ENCODE measurements around the gene EHD3.
A peak's percentile ranks its signal among the peaks of the same experiment; 100 is the strongest.

The EHD3 gene

DNA sequence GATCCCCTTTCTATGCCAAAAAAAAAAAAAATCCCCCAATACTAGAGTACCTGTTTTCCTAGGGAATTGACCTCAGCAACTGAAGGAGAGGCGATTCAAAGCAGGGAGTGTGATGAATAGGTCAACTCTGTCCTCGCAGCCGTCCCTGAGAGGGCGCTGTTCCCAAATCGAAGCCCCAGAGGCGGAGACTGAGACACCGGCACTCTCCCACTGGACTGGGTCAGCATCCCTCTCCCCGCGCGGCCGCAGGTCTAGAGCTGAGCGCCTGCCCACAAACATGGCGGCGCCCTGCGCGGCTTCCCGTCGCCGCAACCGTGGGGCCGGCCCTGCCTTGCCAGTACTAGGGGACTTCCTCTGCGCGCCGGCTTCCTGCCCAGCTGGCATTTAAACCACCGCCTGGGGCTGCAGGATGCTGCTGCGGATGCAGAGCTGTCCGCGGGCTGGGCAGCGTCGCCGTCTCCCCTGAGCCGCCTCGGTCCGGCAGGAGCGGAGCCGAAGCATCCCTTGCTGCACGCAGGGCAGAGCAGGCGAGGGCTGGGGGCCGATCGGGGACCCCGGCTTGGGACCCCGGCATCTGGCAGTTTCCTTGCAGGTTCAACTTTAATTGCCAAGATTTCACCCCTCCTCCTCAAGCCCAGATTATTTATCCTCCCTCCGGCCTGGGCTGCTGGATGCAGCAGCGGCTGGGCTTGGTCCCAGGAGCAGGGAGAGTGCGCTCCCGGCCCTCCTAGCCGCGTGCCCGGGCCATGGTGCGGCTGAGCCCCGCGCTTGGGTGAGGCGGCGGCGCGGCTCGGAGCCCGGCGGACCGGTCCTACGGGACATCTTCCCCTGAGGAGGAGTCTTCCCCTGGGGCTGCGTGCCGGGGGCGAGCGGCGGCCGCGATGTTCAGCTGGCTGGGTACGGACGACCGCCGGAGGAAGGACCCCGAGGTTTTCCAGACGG, at the start of gene EHD3:
Gene EHD3 (plus strand): TSS at position 412 of the 942 bp plus-strand sequence. CDS start 470 bp downstream, at position 882.
- DNase-seq: peak; percentile 92

DNA sequence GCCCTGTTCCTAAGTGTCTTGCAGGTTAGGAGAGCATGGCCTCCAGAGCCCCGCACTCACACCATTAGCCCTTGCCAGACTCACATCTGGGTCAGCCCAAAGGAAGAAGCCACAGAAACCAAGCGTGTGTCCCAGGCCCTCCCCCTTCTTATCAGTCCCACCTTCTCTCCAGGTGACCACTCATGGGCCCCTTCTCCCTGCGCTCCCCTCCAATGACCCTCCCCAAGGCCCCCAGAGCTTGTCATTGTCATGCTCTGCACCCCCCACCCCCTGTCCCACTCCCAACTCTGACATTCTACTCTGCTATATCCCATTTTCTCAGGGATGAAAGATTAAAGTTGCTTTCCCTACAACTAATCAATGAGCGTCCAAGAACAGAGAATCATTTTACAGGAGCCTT, 46.8 kb upstream of the EHD3 start:
- no peak for DNase-seq

DNA sequence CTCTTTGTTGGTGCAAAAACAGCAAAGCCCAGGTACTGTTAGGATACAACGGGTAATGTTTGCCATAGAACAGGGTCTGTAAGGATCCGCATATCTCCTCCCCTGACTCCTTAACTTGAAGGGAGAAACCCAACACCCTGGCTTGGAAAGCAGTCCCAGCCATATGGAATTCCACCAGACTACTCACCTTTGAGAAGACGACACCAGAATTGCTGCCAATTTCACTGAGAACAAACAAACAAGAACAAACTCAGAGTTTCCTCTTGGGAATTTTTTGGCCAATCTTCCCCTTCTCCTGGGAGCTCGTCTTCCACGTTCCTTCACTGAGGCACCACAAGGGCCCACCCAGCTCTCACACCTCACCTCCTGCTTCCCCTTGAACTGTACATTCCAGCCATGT, 45.8 kb upstream of the EHD3 start:
- DNase-seq: no peak

DNA sequence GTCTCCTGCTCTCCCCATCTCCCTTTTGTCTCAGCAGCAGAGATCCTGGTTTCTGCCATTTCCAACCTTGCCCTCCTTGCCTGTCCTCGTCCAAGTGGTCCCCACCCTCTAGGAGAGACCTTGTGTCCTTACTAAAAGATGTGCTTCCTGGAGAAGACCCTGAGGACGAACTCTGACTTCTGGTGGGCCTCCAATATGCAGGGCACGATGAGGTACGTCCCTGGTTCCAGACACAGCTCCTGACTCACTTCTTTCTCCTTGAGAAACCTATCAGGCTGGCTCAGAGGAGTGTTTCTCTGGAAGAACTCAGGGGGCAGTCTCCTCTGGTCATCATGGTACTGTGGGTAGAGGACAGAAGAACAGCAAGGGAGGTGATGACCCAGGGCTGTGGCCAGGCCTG, 44.8 kb upstream of the EHD3 start:
- no peak for DNase-seq

DNA sequence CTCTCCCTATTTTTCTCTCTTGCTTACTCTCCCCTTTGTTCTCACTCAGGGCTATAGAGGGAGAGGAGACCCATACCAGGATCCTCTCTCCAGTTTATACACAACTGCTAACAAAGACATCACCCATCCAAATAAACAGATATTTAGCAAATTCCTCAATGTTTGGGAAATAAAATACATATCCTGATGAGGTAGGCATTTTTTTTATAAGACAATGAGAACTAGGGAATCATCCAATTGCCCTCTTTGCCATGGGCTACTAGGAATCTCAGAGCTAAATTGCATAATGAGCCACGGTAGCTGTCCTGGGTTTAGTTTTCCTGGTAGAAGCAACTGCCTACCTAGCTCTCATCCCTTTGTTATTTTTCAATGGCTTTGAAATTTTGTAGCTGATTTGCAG, 43.8 kb upstream of the EHD3 start:
- no peak for DNase-seq

DNA sequence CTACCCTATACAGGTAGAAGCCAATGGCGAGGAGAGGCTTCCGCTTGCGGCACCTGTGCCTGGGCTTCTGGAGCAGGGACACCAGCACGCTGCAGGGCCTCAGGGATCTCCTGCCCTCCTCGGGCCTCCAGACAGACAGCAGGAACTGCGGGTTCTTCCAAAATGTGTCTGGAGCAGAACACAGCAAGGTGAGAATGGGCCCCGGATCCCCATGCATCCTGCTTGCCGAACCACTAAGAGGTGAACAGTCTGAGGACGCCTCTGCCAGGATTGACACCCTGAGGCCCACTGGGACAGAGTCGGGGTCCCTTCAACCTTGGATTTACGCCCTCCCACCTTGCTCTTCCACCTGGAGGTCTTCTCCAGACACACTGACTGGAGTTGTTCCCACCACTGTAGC, 42.0 kb upstream of the EHD3 start:
- no peak for DNase-seq

DNA sequence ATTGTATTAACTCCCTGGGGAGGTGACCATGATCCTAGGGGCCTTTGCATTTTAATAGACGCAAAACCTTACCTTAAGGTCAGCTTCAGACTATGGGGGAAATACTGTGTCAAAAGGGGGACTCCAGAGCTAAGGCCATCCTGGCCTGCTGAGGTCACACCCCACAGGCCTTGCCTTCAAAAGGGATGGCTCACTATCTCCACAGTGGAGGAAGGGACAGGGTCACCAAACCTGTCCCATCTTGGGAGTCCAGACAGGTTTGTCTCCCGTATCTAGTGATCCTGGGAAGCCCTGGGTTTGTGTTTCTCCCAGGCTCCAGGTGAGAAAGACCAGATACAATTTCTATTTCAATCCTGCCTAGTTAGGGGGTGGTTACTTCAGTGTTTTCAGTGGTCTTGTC, 41.6 kb upstream of the EHD3 start:
- DNase-seq: no peak

DNA sequence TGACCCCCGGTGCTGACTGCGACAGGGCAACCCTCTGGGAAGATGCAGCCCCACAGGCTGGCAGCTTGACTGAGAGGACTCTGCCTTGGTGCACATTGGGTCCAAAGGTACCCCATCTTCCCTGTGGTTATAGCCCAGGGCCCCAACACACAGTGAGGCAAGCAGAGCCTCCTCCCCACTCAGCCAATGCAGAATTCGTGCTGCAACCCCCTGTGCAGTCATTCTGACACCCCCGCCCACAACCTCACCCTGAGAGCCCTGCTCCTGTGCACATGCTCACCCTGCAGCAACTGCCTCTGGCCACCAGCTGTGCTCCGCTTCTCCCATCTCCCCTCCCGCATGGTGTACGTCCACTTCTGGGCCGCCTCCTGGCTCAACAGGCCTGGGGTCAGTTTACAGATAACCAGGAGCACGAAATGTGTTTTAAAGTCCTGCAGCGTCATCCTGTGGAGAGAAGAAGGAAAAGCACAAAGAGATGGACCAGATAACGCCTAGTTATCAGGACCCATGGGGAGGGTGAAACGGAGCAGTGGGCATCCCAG, 41.0 kb upstream of the EHD3 start:
- no peak for DNase-seq

DNA sequence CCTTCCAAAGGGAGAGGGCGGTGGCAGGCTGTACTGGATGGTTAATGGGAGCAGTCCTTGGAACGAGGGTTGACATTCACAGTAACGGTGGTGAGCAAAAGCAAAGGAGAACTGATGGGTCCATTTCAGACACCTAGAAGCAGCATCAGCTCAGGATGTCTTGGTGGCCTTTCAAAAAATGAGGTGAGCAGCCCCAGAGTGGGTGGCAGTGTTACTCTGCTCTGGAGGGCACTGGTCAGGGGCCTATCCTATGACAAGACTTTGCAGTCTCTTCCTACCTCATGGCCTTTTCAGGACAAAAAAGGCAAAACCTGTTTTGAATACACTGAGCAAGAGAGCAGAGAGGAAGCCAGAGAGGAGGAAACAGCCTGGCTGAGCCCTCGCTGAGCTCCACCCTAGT, 40.1 kb upstream of the EHD3 start:
- no peak for DNase-seq

DNA sequence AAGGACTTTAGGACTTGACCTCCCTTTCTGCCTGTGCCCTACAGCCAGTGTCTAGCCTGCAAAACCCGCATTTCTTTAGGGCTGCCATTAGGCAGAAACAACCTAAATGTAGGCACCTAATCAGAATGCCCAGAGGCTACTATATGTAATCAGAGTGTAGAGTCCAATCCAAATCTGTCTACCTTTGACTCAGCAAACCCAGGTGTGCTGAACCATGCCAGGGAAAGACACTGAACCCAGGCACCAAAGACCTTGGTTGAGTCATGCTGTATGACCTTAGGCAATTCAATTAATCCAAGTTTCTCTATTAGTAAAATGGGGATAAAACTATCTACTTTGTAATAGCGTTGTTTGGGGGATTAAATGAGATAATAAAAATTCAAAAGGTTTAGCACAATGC, 37.3 kb upstream of the EHD3 start:
- DNase-seq: no peak

DNA sequence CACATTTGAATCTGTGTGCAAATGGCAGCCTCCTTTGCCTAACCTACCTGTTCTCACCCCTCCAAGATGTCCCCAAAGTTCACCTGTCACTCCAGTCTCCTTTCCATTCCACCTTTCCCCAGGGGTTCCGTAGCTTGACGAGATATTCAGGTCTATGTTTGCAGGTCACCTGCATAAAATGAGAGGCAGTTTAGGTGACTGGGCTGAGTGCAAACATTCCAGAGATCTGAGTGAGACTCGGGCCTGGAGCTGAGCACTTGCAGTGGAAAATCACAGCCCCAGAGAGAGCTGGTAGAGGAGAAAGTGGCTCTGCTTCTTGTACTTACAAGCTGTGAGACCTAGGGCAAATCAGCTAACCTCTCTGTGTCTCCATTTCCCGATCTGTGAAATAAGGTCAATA, 36.8 kb upstream of the EHD3 start:
- DNase-seq: no peak

DNA sequence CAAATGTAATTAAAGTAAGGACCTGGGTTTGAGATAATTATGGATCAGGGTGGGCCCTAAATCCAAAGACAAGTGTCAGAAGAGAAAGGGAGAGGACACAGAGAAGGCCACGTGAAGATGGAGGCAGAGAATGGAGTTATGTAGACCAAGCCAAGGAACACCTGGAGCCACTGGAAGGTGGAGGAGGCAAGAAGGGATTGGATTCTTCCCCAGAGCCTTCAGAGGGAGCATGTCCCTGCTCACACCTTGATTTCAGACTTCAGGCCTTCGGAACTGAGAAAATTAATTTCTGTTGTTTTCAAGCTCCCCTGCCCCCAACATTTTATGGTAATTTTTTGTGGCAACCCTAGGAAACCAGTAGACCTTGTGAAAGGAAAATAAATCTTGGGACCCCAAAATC, 36.3 kb upstream of the EHD3 start:
- DNase-seq: no peak

DNA sequence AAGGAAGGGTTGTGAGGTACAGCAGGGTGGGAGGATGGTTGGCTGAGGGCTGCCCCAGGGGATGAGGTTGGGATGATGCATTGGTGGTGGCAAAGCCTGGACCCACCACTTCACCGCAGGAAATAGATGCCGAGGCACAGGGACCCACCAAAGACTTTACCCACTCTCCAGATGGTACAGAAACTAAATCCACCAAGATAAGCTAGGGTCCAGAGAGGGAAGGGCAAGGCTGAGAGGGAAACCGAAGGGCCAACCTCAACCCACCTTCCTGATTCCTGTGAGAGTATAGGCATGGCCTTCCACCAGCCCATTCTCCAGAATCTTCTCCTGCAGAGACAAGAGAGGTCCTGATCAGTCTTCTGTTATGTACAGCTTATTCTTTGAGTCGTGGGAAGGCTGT, 34.7 kb upstream of the EHD3 start:
- DNase-seq: no peak

DNA sequence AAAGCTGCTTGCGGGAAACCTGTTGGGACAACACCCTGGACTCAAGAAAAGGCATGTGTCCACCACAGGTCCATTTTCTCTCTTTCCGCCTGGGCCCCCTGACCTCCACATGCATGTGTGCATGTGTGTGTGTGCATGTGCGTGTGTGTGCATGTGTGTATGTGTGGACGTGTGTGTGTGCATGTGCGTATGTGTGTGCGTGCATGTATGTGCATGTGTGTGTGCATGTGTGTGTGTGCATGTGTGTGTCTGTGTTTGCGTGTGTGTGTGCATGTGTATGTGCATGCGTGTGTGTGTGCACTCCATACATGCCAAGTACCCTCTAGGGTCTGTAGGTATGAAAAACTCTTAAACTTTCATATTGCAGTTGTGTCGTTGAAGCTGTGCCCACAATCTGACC, 33.0 kb upstream of the EHD3 start:
- DNase-seq: no peak

DNA sequence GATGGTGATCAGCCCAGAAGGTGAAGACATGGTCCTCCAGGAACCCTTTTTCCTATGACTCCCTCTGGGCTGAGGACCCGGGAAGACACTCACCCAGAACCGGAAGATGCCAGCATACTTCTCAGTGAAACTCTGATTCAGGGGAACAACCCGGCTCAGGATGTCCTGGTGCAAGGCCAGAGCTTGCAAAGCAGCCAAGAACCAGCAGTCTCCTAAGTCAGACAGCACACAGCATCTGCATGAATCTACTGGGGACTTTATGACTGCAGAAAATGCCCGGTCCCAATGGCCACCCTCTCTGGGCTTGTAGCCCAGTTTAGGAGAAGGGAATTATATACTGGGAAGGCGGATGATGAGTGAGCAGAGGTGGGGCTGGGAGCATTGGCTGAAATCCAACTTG, 31.9 kb upstream of the EHD3 start:
- no peak for DNase-seq

DNA sequence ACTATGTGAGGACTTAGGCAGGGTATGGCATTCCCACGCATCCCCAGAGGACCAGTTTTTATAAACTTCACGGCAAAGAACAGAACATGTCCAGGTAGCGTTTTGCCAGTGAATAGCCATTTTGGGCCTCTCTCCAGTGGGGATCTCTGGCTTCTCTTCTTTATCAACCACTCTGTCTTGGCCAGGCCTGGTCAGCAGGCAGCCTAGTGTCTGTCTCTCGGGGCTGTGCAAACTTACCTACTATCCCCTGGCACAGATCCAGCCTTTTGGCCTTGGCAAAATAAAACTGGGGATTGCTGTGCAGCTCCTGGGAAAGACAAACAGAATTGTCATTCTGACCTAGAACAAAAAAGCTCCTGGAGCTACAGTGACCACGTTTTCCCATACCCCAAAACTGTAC, 31.1 kb upstream of the EHD3 start:
- DNase-seq: no peak

DNA sequence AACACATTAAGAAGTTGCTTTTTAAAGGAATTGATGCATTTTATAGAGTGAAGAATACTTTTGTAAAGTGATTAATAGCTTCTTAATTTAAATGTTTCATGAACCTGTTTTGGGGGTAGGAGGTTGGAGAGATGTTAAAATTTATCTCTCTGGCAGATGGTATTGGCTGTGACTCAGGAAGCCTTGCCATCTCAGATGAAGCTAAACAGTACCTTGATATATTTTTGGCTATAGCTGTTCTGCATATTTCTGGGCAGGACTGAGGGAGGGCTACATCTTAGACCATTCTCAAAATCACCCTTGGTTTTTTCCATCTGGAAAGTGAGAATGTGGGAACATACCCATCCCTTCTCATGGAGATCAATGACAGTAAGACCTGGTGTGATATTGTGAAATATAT, 30.0 kb upstream of the EHD3 start:
- no peak for DNase-seq

DNA sequence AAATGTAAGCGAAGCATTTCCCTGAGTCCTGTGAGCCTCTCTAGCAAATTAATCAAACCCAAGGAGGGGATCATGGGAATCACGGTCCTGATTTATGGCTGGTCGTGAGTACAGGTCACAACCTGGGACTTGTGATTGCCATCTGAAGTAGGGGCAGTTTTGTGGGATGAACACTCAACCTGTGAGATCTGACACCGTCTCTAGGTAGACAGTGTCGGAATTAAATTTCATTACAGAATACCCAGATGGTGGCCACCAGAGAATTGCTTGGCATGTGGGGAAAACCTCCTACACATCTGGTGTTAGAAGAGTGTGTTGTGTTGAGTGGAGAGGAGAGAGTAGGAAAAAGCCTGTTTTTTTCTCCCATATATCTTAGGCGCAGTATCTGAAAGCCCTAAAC, 29.2 kb upstream of the EHD3 start:
- no peak for DNase-seq

DNA sequence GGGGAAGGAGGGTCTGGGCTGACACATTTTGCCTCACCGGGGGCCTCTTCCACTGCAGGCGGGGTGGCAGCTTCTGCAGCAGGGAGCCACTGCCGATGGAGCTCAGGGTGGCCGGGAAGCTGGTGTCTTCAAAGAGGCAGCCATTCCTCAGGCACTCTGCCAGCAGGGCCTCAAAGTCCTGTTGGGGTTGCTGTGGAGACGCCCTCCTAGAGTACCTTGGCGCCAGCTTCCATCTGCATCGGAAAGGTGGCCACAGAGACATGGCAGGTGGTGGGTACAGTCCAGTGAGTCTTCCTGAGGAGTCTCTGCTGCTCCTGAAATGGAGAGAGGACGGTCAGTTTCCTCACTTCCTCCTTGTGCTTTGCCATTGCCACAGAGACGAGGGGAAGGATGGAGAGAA, 28.8 kb upstream of the EHD3 start:
- DNase-seq: no peak

DNA sequence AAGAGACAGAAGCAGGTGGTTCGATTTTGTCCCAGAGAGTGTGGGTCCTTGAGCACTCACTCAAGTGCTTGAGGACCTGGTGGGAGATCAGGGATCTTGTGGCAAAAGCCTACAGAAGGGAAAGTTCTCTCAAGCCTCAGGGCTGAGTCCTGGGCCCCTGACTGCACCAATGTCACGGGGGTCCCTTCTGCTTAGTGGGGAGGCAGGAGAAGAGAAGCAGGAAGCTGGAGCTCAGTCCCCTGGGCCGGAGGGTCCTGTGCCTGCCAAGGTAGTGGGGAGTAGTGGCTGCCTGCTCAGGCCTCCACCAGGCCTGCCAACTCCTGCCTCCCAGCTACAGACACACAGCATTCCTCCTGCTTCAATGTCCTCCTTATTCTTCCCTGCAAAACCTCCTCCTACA, 28.3 kb upstream of the EHD3 start:
- DNase-seq: no peak

DNA sequence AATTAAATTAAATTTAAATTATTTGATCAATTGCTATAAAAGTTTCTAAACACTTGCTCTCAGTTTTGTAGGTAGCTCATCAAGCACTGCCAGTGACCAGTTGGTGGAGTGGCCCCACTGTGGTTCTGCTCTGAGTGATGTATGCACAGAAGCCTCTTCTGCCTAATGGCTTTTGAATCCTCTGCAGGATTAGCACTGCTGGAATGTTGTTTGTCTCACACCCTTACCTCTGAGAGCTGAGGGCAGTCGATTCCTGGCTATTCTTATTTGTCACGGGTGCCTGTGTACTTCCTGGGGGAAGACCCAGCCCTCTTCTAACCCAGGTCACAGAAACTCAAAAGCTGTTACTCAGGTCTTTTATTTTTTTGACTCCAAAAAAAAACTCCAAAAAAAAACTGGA, 26.2 kb upstream of the EHD3 start:
- no peak for DNase-seq

DNA sequence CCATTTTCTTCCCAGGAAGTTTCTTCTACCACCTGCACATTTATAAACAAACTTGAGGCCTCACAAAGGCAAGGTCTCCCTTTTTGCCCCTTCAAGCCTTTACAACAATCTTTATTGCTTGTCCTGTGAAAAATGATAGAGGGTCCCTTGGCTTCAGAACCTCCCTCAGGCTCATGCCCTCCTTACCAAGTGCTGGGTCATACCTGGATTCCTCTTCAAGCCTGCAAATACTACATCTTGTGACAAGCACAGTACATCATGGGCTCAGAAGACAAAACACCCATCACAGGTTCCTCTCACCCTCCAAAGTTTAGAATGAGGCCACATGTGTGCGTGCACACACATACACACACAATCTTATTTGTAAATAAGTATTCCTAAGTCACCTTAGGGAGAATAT, 25.7 kb upstream of the EHD3 start:
- DNase-seq: no peak

DNA sequence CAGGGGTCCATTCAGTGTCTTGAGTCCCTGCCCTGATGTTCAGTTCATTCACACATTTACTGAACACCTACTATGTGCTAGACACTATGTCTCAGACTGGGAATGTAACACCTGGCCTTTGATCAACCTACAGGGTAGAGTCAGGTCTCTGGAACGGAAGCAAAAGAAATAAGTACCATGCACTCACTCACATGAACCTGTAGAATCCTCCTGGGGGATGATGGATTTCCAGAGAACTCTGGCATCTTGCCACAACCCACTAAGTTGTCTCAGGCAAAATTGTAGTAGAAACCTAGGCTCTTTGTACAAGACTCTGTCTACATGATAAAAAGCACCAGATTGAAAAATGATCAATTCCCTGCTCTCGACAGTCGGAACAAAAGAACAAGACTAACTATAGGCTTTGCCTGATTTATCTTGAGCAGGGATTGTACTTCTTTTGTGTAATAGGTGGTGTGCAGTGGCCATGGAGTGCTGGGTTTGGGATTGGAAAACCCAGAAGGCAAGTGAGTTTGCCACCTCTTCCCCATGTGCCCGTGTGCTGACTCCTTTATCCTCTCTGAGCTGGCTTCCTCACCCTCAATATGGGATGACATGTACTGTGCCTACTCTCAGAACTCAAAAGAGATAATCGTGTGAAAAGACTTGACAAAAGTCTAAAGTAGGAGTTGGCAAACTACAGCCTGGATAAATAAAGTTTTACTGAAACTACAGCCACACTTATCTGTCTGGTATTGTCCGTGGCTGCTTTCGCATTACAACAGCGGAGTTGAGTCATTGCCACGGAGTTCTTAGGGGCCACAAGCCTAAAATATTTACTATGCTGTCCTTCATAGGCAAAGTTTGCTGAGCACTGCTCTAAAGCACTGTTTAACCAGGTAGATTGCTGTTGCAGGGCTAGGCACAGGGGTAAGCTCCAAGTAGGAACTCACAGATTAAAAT, 21.0 kb upstream of the EHD3 start:
- DNase-seq: no peak
